Measurements from ENCODE around the gene TEX35. TPM values are rescaled to one million over a fixed set of nuclear protein-coding genes. Genes with fewer than 3 reads are reported as not detected.

TEX35 gene
- total RNA-seq, 2 donors from 2014 or later, result not detected

- WGBS, 2 experiments (ENCODE audit: insufficient coverage in 1 of 2, insufficient read length in 1 of 2), result 93 to 94% methylated on average over 17 to 26 of the region's 26 CpGs
- Histone ChIP-seq H3K27me3 (ENCODE audit: control insufficient read depth, insufficient read depth, low read length, poor library complexity, severe bottlenecking) (no peaks in the 10 kb centered on the region), H3K9me3 (ENCODE audit: control insufficient read depth, low read length) (no peaks in the 10 kb centered on the region), H3K4me1 (ENCODE audit: control insufficient read depth, insufficient read depth, low read length) (peaks cover 4% of the 10 kb centered on the region), H3K4me3 (ENCODE audit: low read length) (no peak within 1 kb of the TSS), H3K36me3 (ENCODE audit: control insufficient read depth, insufficient read depth, low read length) (no peaks in the 10 kb centered on the region), H3K9ac (ENCODE audit: extremely low read depth, low read length, poor library complexity, severe bottlenecking) (no peak within 1 kb of the TSS), H3K27ac (ENCODE audit: low read depth, low read length) (no peak within 1 kb of the TSS)
- Mint-ChIP-seq H3K9me3 (no peaks in the 10 kb centered on the region), H3K27me3 (ENCODE audit: insufficient read depth) (peaks cover 5% of the 10 kb centered on the region), H3K36me3 (ENCODE audit: low read depth) (no peaks in the 10 kb centered on the region), H3K27ac (peak within 1 kb of the TSS; percentile 59), H3K4me1 (peaks cover 32% of the 10 kb centered on the region), H3K4me3 (no peak within 1 kb of the TSS)
- TF ChIP-seq, protein P1, sequence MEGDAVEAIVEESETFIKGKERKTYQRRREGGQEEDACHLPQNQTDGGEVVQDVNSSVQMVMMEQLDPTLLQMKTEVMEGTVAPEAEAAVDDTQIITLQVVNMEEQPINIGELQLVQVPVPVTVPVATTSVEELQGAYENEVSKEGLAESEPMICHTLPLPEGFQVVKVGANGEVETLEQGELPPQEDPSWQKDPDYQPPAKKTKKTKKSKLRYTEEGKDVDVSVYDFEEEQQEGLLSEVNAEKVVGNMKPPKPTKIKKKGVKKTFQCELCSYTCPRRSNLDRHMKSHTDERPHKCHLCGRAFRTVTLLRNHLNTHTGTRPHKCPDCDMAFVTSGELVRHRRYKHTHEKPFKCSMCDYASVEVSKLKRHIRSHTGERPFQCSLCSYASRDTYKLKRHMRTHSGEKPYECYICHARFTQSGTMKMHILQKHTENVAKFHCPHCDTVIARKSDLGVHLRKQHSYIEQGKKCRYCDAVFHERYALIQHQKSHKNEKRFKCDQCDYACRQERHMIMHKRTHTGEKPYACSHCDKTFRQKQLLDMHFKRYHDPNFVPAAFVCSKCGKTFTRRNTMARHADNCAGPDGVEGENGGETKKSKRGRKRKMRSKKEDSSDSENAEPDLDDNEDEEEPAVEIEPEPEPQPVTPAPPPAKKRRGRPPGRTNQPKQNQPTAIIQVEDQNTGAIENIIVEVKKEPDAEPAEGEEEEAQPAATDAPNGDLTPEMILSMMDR (conservative IDR thresholded peaks at IDR 0.05), result no peak
- DNase-seq, result peak; percentile 44
These were observed 16.3 kb upstream of the TEX35 start, which contains the start of gene CLEC20A for GRCh38 chr1:178496410-178497135. TSS of gene CLEC20A (minus strand) at chr1:178496964. CDS start at chr1:178496939, 25 bp downstream.

- no peaks in the 10 kb centered on the region for H3K9me3 Mint-ChIP-seq
- H3K4me3 ChIP-seq (ENCODE audit: low read length), result no peak overlapping the region
- peak; percentile 43 for DNase-seq
- H3K27me3 ChIP-seq (ENCODE audit: control insufficient read depth, insufficient read depth, low read length, poor library complexity, severe bottlenecking), result peaks cover 2% of the 10 kb centered on the region
- H3K4me1 Mint-ChIP-seq, result peaks cover 29% of the 10 kb centered on the region
- WGBS, 2 experiments (ENCODE audit: insufficient coverage in 1 of 2, insufficient read length in 1 of 2), result 90 to 93% methylated on average over 5 to 7 of the region's 7 CpGs
- H3K27ac Mint-ChIP-seq, result no peak overlapping the region
- no peaks in the 10 kb centered on the region for H3K36me3 ChIP-seq (ENCODE audit: control insufficient read depth, insufficient read depth, low read length)
- no peaks in the 10 kb centered on the region for H3K9me3 ChIP-seq (ENCODE audit: control insufficient read depth, low read length)
- H3K27ac ChIP-seq (ENCODE audit: low read depth, low read length), result no peak overlapping the region
- no peak overlapping the region for H3K9ac ChIP-seq (ENCODE audit: extremely low read depth, low read length, poor library complexity, severe bottlenecking)
- peaks cover 5% of the 10 kb centered on the region for H3K27me3 Mint-ChIP-seq (ENCODE audit: insufficient read depth)
- TF ChIP-seq, protein P1 (conservative IDR thresholded peaks at IDR 0.05), result no peak
- no peak overlapping the region for H3K4me3 Mint-ChIP-seq
- H3K36me3 Mint-ChIP-seq (ENCODE audit: low read depth), result no peaks in the 10 kb centered on the region
- H3K4me1 ChIP-seq (ENCODE audit: control insufficient read depth, insufficient read depth, low read length), result peaks cover 4% of the 10 kb centered on the region
These were observed 14.9 kb upstream of the TEX35 start for GRCh38 chr1:178497903-178498478.

DNA sequence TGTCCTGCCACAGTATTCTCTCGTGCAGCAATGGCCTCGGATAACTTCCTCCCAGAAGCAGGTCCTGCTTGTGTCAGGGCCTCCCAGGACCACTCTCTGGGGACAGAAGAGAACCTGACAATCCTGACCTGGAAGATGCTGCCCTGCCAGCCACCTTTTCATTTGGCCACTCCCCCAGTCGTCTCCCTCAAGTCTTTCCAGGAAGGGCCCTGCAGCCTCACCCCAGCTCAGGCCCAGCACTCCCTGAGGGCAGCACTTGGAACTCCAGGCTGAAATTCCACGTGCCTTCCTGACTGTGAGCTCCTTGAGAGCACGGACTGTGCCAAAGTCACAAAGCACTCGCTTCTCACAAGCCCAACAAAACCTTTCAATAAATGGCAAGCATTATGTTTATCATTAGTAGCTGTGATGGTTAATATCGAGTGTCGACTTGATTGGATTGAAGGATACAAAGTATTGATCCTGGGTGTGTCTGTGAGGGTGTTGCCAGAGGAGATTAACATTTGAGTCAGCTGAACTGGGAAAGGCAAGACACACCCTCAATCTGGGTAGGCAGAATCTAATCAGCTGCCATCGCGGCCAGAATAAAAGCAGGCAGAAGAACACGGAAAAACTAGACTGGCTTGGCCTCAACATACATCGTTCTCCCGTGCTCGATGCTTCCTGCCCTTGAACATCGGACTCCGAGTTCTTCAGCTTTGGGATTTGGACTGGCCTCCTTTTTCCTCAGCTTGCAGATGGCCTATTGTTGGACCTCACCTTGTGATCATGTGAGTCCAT lies 13.8 kb upstream of the TEX35 start:
- 91% methylated on average over 15 to 16 of the region's 16 CpGs for WGBS, 2 experiments (ENCODE audit: insufficient coverage in 1 of 2, insufficient read length in 1 of 2)
- no peak overlapping the region for H3K4me3 ChIP-seq (ENCODE audit: low read length)
- DNase-seq, result peak; percentile 71
- Mint-ChIP-seq H3K9me3 (no peaks in the 10 kb centered on the region), H3K27me3 (ENCODE audit: insufficient read depth) (peaks cover 8% of the 10 kb centered on the region), H3K4me3 (no peak overlapping the region), H3K4me1 (peaks cover 29% of the 10 kb centered on the region), H3K27ac (no peak overlapping the region), H3K36me3 (ENCODE audit: low read depth) (no peaks in the 10 kb centered on the region)
- H3K9ac ChIP-seq (ENCODE audit: extremely low read depth, low read length, poor library complexity, severe bottlenecking), result no peak overlapping the region
- H3K27me3 ChIP-seq (ENCODE audit: control insufficient read depth, insufficient read depth, low read length, poor library complexity, severe bottlenecking), result peaks cover 9% of the 10 kb centered on the region
- no peak overlapping the region for H3K27ac ChIP-seq (ENCODE audit: low read depth, low read length)
- H3K36me3 ChIP-seq (ENCODE audit: control insufficient read depth, insufficient read depth, low read length), result no peaks in the 10 kb centered on the region
- TF ChIP-seq, protein P1 (conservative IDR thresholded peaks at IDR 0.05), result peak; percentile 32
- H3K4me1 ChIP-seq (ENCODE audit: control insufficient read depth, insufficient read depth, low read length), result peaks cover 4% of the 10 kb centered on the region
- H3K9me3 ChIP-seq (ENCODE audit: control insufficient read depth, low read length), result no peaks in the 10 kb centered on the region
